T-cell (primary cell): Measurements from ENCODE around the gene MAN1B1. TPM values are rescaled to one million over a fixed set of nuclear protein-coding genes. Genes with fewer than 3 reads are reported as not detected.

Experiments used
- ATAC-seq, 4 experiments: fragments of 200-7000 bp in 3 of 4; fragments of 150-1000 bp in 1 of 4; cut with Tn5 transposase; replicated peaks in 1 of 4; 1 replicate in 3 of 4; 2 replicates in 1 of 4; pipeline ENCODE4 v1.10.0; 2021; ENCODE audit warnings: moderate library complexity in 3 of 4, mild to moderate bottlenecking in 2 of 4, moderate number of reproducible peaks in 1 of 4
- CTCF ChIA-PET, 2 donors: fragments of 300-600 bp; sonication (Branson Sonifier 250); formaldehyde crosslinking; loops; one replicate each; lab custom pipeline; 2022; ENCODE audit warnings: antibody characterized with exemption in 2 of 2; lab: Charles Lee
- POLR2A ChIA-PET, 2 donors: fragments of 300-600 bp; sonication (Branson Sonifier 250); formaldehyde crosslinking; loops; one replicate each; lab custom pipeline; 2022; ENCODE audit warnings: antibody characterized with exemption in 2 of 2; lab: Charles Lee
- DNase-seq, 35 experiments: peaks; one replicate each; pipeline versions ENCODE4 v3.0.0 to v3.0.0-alpha.2; 2013 to 2023
- H3K27ac ChIP-seq: one replicate; pipeline ENCODE4 v1.5.1; 2013; ENCODE audit warnings: low read length
- H3K27me3 ChIP-seq, 2 experiments: replicated peaks in 1 of 2; 1 replicate in 1 of 2; 2 replicates in 1 of 2; pipeline versions ENCODE4 v1.6.1 to v1.7.0; 2013; ENCODE audit warnings: low read length in 1 of 2, mixed read lengths in 1 of 2; ENCODE audit not compliant: control insufficient read depth in 2 of 2, insufficient read depth in 2 of 2; ENCODE audit errors: extremely low read depth in 1 of 2
- H3K36me3 ChIP-seq, 2 donors: 1 replicate in 1 of 2; 2 replicates in 1 of 2; pipeline versions ENCODE4 v1.6.1 to v1.7.0; 2013; ENCODE audit warnings: low read length in 1 of 2; ENCODE audit not compliant: control insufficient read depth in 2 of 2, insufficient read depth in 1 of 2; ENCODE audit errors: extremely low read depth in 1 of 2
- H3K4me1 ChIP-seq, 2 experiments: 1 replicate in 1 of 2; 2 replicates in 1 of 2; pipeline versions ENCODE4 v1.6.1 to v1.7.0; 2013; ENCODE audit warnings: low read length in 2 of 2, mixed read lengths in 1 of 2; ENCODE audit not compliant: insufficient read depth in 2 of 2, control insufficient read depth in 1 of 2; ENCODE audit errors: extremely low read depth in 1 of 2
- H3K4me3 ChIP-seq, 2 donors: 1 replicate in 1 of 2; 2 replicates in 1 of 2; pipeline versions ENCODE4 v1.5.1 to v1.7.0; 2013; ENCODE audit warnings: mild to moderate bottlenecking in 2 of 2, low read length in 1 of 2, moderate library complexity in 1 of 2; ENCODE audit not compliant: control insufficient read depth in 1 of 2; ENCODE audit errors: extremely low read depth in 1 of 2
- H3K9me3 ChIP-seq: 2 replicates; pipeline ENCODE4 v1.7.0; 2013
- H3K27ac Mint-ChIP-seq, 2 donors: one replicate each; pipeline ENCODE4 v1.8.0; 2020 to 2021; ENCODE audit warnings: mild to moderate bottlenecking in 2 of 2, mixed read lengths in 2 of 2
- H3K27me3 Mint-ChIP-seq, 2 donors: one replicate each; pipeline ENCODE4 v1.8.0; 2021 to 2022; ENCODE audit warnings: mixed read lengths in 2 of 2
- H3K36me3 Mint-ChIP-seq: one replicate; pipeline ENCODE4 v1.8.0; 2021; ENCODE audit warnings: mixed read lengths
- H3K4me1 Mint-ChIP-seq, 3 donors: one replicate each; pipeline ENCODE4 v1.8.0; 2020 to 2022; ENCODE audit warnings: mixed read lengths in 3 of 3, mild to moderate bottlenecking in 1 of 3
- H3K4me3 Mint-ChIP-seq, 3 donors: one replicate each; pipeline ENCODE4 v1.8.0; 2020 to 2022; ENCODE audit warnings: mild to moderate bottlenecking in 3 of 3, mixed read lengths in 3 of 3, moderate library complexity in 3 of 3
- H3K9me3 Mint-ChIP-seq, 3 donors: one replicate each; pipeline ENCODE4 v1.8.0; 2020 to 2022; ENCODE audit warnings: mixed read lengths in 3 of 3
- WGBS: methylation state at CpG from one replicate; pipeline ENCODE4 v1.1.5; 2013; ENCODE audit warnings: missing lambda C conversion rate; ENCODE audit not compliant: insufficient coverage; 5-methylcytosine and 5-hydroxymethylcytosine counted together
- total RNA-seq, 35 experiments: library from RNA in 6 of 35; stranded (reverse) in 6 of 35; fragments of 120-200 nt in 1 of 35; gene quantifications; one replicate each; pipeline versions ENCODE4 v1.2.1 to v1.2.4 and lab custom pipeline; 2013 to 2026

MAN1B1 gene
- total RNA-seq, 5 donors from 2014 or later (not counting 1 experiment from before 2014, with no cell fraction given), result 62.0 to 91.5 (median 84.8) TPM

GRCh38 chr9:137140151-137141012 lies 53.6 kb downstream of the MAN1B1 start:
- H3K9me3 Mint-ChIP-seq, result no peaks in the 10 kb centered on the region
- H3K27ac Mint-ChIP-seq, result no peak overlapping the region
- H3K27me3 Mint-ChIP-seq, result peaks cover 37 to 75% of the 10 kb centered on the region in 2 donors

GRCh38 chr9:137141050-137141810 lies 54.4 kb downstream of the MAN1B1 start:
- peaks cover 30 to 69% of the 10 kb centered on the region in 2 donors for H3K27me3 Mint-ChIP-seq
- ChIA-PET POLR2A (no interaction called here), CTCF (no interaction called here)
- H3K4me3 Mint-ChIP-seq, result no peak overlapping the region
- peaks cover 0 to 6% (median 4%) of the 10 kb centered on the region in 3 donors for H3K4me1 Mint-ChIP-seq
- ATAC-seq, result no peak
- Histone ChIP-seq H3K36me3 (no peaks in the 10 kb centered on the region), H3K4me3 (no peak overlapping the region), H3K27me3 (peaks cover 11 to 85% of the 10 kb centered on the region in 2 experiments), H3K9me3 (no peaks in the 10 kb centered on the region), H3K27ac (no peak overlapping the region), H3K4me1 (peaks cover 0 to 9% of the 10 kb centered on the region in 2 experiments)
- 77% methylated on average over 12 of the region's 17 CpGs for WGBS
- no peaks in the 10 kb centered on the region for H3K36me3 Mint-ChIP-seq
- no peak overlapping the region for H3K27ac Mint-ChIP-seq
- no peaks in the 10 kb centered on the region for H3K9me3 Mint-ChIP-seq
- no peak for DNase-seq

More at GRCh38 chr9:137140151-137141012, 53.6 kb downstream of the MAN1B1 start:
- ChIA-PET POLR2A (no interaction called here), CTCF (no interaction called here)
- Histone ChIP-seq H3K27me3 (peaks cover 13 to 85% of the 10 kb centered on the region in 2 experiments), H3K9me3 (no peaks in the 10 kb centered on the region), H3K4me1 (peaks cover 0 to 9% of the 10 kb centered on the region in 2 experiments), H3K36me3 (no peaks in the 10 kb centered on the region), H3K27ac (no peak overlapping the region), H3K4me3 (no peak overlapping the region)
- no peak for DNase-seq
- H3K4me3 Mint-ChIP-seq, result no peak overlapping the region
- H3K4me1 Mint-ChIP-seq, result peaks cover 0 to 6% (median 4%) of the 10 kb centered on the region in 3 donors
- H3K36me3 Mint-ChIP-seq, result no peaks in the 10 kb centered on the region
- 68% methylated on average over 17 of the region's 26 CpGs for WGBS
- no peak for ATAC-seq

DNA sequence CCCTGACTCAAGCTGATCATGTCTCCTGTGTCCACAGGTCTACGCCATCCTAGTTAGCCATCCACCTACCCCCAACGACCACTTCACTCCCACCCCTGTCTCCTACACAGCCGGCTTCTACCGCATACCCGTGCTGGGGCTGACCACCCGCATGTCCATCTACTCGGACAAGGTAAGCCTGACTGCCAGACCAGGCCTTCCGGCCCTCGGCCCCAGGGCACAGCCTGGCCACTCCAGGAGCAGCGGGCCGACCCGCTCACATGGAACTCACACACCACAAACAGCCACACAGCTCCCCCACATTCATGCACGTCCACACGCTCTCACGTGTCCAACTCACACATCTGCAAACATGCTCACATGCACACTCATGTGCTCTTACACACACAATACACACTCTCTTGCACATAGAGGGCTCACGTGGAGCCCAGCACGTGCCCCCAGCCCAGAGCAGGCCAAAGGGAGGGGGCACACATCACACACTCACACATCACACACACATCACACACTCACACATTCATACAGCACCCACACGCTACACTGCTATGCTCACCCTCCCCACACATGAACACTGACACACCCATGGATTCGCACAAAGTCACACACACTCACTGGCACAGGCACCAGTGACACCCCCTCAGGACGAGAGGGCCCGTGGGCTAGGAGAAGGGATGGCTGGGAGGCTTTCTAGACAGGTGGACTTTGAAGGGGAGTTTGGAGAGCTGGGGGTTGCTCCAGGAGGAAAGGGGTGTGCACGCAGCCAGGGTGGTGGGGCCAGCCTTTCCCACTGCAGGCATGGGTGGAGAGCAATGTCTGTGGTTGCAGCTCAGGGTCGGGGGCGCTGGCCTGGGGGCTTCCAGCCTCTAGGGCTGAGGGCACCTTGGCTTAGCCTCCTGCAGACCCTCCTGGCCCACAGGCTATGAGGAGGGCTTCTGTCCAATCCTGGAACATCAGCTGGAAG lies 55.5 kb downstream of the MAN1B1 start:
- Mint-ChIP-seq H3K27me3 (peaks cover 34 to 63% of the 10 kb centered on the region in 2 donors), H3K4me1 (peaks cover 0 to 6% (median 4%) of the 10 kb centered on the region in 3 donors)
- peaks cover 11 to 84% of the 10 kb centered on the region in 2 experiments for H3K27me3 ChIP-seq

DNA sequence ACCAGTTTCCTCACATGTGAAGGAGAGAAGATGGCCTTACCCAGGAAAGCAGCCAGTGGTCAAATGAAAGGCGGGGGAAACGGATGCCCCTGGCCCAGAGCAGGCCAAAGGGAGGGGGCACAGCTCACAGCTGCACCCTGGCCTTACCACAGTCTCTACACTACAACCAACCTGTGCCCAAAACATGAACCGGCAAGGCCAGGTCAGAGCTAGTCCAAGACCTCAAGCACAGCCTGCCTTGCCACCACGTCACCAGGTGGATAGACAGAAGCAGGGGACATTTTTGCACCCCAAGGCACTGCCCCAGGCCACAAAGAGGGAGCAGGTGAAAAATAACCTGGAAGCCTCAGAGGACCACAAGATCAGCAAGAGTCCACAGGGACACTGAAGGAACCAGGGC lies 56.7 kb downstream of the MAN1B1 start:
- peaks cover 0 to 6% (median 4%) of the 10 kb centered on the region in 3 donors for H3K4me1 Mint-ChIP-seq
- no peaks in the 10 kb centered on the region for H3K9me3 Mint-ChIP-seq
- H3K27me3 Mint-ChIP-seq, result peaks cover 25 to 56% of the 10 kb centered on the region in 2 donors
- H3K9me3 ChIP-seq, result no peaks in the 10 kb centered on the region
- CTCF ChIA-PET, result no interaction called here
- H3K27ac Mint-ChIP-seq, result no peak overlapping the region
- H3K27me3 ChIP-seq, result peaks cover 7 to 78% of the 10 kb centered on the region in 2 experiments
- no peak overlapping the region for H3K4me3 Mint-ChIP-seq
- peaks cover 0 to 4% of the 10 kb centered on the region in 2 experiments for H3K4me1 ChIP-seq
- H3K36me3 ChIP-seq, result no peaks in the 10 kb centered on the region
- POLR2A ChIA-PET, result no interaction called here
- DNase-seq (no peak), ATAC-seq (no peak)
- no peak overlapping the region for H3K27ac ChIP-seq
- H3K36me3 Mint-ChIP-seq, result no peaks in the 10 kb centered on the region
- 50% methylated on average over 2 of the region's 4 CpGs for WGBS
- no peak overlapping the region for H3K4me3 ChIP-seq

More for the DNA sequence above, 55.5 kb downstream of the MAN1B1 start:
- Histone ChIP-seq H3K9me3 (no peaks in the 10 kb centered on the region), H3K36me3 (no peaks in the 10 kb centered on the region), H3K4me3 (no peak overlapping the region), H3K27ac (no peak overlapping the region), H3K4me1 (peaks cover 0 to 9% of the 10 kb centered on the region in 2 experiments)
- 65% methylated on average over 21 of the region's 24 CpGs for WGBS
- H3K36me3 Mint-ChIP-seq, result no peaks in the 10 kb centered on the region
- H3K9me3 Mint-ChIP-seq, result no peaks in the 10 kb centered on the region
- no peak overlapping the region for H3K4me3 Mint-ChIP-seq
- peak overlapping the region in 1 of 2 donors; percentile 44 for H3K27ac Mint-ChIP-seq
- ATAC-seq (no peak), DNase-seq (no peak)
- CTCF ChIA-PET, result no interaction called here
- POLR2A ChIA-PET, result no interaction called here

GRCh38 chr9:137145731-137146526 lies 59.1 kb downstream of the MAN1B1 start:
- Histone ChIP-seq H3K4me1 (peaks cover 0 to 2% of the 10 kb centered on the region in 2 experiments), H3K4me3 (no peak overlapping the region), H3K27me3 (peaks cover 2 to 76% of the 10 kb centered on the region in 2 experiments), H3K9me3 (no peaks in the 10 kb centered on the region), H3K36me3 (no peaks in the 10 kb centered on the region), H3K27ac (no peak overlapping the region)
- Mint-ChIP-seq H3K4me3 (no peak overlapping the region), H3K9me3 (no peaks in the 10 kb centered on the region), H3K4me1 (peaks cover 0 to 6% (median 0%) of the 10 kb centered on the region in 3 donors), H3K27ac (no peak overlapping the region), H3K36me3 (no peaks in the 10 kb centered on the region), H3K27me3 (peaks cover 13 to 37% of the 10 kb centered on the region in 2 donors)
- DNase-seq (no peak), ATAC-seq (no peak)
- WGBS, result 64% methylated on average over 44 of the region's 49 CpGs
- ChIA-PET POLR2A (no interaction called here), CTCF (no interaction called here)
